HEK293T (cell line): ENCODE results near the gene ITGB5.
"Not testable (repeated sequence)": the region's sequence is repeated elsewhere in the genome, so short reads cannot be mapped to it uniquely, and the experiment has no call there.

ENCODE experiments used
- CTCF ChIA-PET: fragments of 350-600 bp; formaldehyde crosslinking; extraction: SDS; loops from one replicate; lab custom pipeline; 2021; ENCODE audit warnings: antibody characterized with exemption, inconsistent platforms; lab: Yijun Ruan, JAX
- POLR2A ChIA-PET: fragments of 350-600 bp; formaldehyde crosslinking; extraction: SDS; loops from one replicate; lab custom pipeline; 2020; ENCODE audit warnings: antibody characterized with exemption, inconsistent platforms; lab: Yijun Ruan, JAX
- DNase-seq: peaks from one replicate; pipeline ENCODE4 v3.0.0; 2012; ENCODE audit warnings: mixed read lengths; ENCODE audit errors: extremely low spot score
- ARNT ChIP-seq: fragments of 450-650 bp; IDR thresholded peaks from 2 replicates; pipeline ENCODE4 v1.6.1; 2017; ENCODE audit warnings: mild to moderate bottlenecking
- BHLHE40 ChIP-seq: fragments of 450-650 bp; IDR thresholded peaks from 2 replicates; pipeline ENCODE4 v1.6.1; 2016; ENCODE audit warnings: mild to moderate bottlenecking, moderate library complexity, borderline replicate concordance
- CTBP1 ChIP-seq: fragments of 450-650 bp; IDR thresholded peaks from 2 replicates; pipeline ENCODE4 v1.6.1; 2016; ENCODE audit warnings: borderline replicate concordance
- ELF4 ChIP-seq: fragments of 450-650 bp; IDR thresholded peaks from 2 replicates; pipeline ENCODE4 v1.6.1; 2017; ENCODE audit warnings: antibody characterized with exemption
- FOXA1 ChIP-seq: fragments of 450-650 bp; IDR thresholded peaks from 2 replicates; pipeline ENCODE4 v1.6.1; 2016; ENCODE audit warnings: mild to moderate bottlenecking
- FOXK2 ChIP-seq: fragments of 450-650 bp; IDR thresholded peaks from 2 replicates; pipeline ENCODE4 v1.6.1; 2016; ENCODE audit warnings: mild to moderate bottlenecking
- FOXM1 ChIP-seq: fragments of 450-650 bp; IDR thresholded peaks from 2 replicates; pipeline ENCODE4 v1.6.1; 2017; ENCODE audit warnings: mild to moderate bottlenecking, borderline replicate concordance
- HDGF ChIP-seq: fragments of 450-650 bp; IDR thresholded peaks from 2 replicates; pipeline ENCODE4 v1.6.1; 2017; ENCODE audit warnings: antibody characterized with exemption, borderline replicate concordance
- L3MBTL2 ChIP-seq: fragments of 450-650 bp; conservative IDR thresholded peaks from 2 replicates; pipeline ENCODE4 v1.6.1; 2016; ENCODE audit warnings: mild to moderate bottlenecking
- LEF1 ChIP-seq: fragments of 450-650 bp; IDR thresholded peaks from 2 replicates; pipeline ENCODE4 v1.6.1; 2017; ENCODE audit warnings: mild to moderate bottlenecking, borderline replicate concordance
- NFRKB ChIP-seq: fragments of 450-650 bp; IDR thresholded peaks from 2 replicates; pipeline ENCODE4 v1.6.1; 2016; ENCODE audit warnings: mild to moderate bottlenecking, moderate library complexity
- PKNOX1 ChIP-seq: fragments of 450-650 bp; IDR thresholded peaks from 2 replicates; pipeline ENCODE4 v1.6.1; 2016
- SP1 ChIP-seq: fragments of 450-650 bp; IDR thresholded peaks from 2 replicates; pipeline ENCODE4 v1.6.1; 2017
- SUZ12 ChIP-seq: fragments of 450-650 bp; IDR thresholded peaks from 2 replicates; pipeline ENCODE4 v1.6.1; 2016; ENCODE audit warnings: mild to moderate bottlenecking
- TARDBP ChIP-seq: fragments of 450-650 bp; IDR thresholded peaks from 2 replicates; pipeline ENCODE4 v1.6.1; 2016
- ZNF384 ChIP-seq: fragments of 450-650 bp; IDR thresholded peaks from 2 replicates; pipeline ENCODE4 v1.6.1; 2016

ITGB5 gene

GRCh38 chr3:124760601-124761000 is 126.6 kb downstream of the ITGB5 start:
- ChIA-PET POLR2A (interaction anchor here (0.6 to 1.2 kb wide), 2 partner anchors 141 to 195 kb away, joined by 3 read pairs; no protein-coding TSS in a partner anchor), CTCF (interaction anchor here (0.6 to 2.3 kb wide), 16 partner anchors 10 to 678 kb away, joined by 3 to 15 read pairs (median 5); partner anchors contain the start of gene MUC13)
- no peak for DNase-seq
- TF ChIP-seq FOXM1 (no peak), TARDBP (no peak), ELF4 (no peak), CTBP1 (no peak), SUZ12 (no peak), L3MBTL2 (no peak)

GRCh38 chr3:124759666-124760401 is 127.3 kb downstream of the ITGB5 start:
- no peak for DNase-seq
- ChIA-PET POLR2A (interaction anchor here (1.2 kb wide), 1 partner anchor 141 kb away, joined by 3 read pairs; no protein-coding TSS in a partner anchor), CTCF (interaction anchor here (0.6 to 2.3 kb wide), 7 partner anchors 11 to 679 kb away, joined by 3 to 13 read pairs (median 5); no protein-coding TSS in a partner anchor)
- no peak for TF ChIP-seq SUZ12
- TF ChIP-seq ELF4 = no peak
- no peak for TF ChIP-seq L3MBTL2
- no peak for TF ChIP-seq BHLHE40
- TF ChIP-seq ZNF384 = no peak
- no peak for TF ChIP-seq SP1
- no peak for TF ChIP-seq LEF1
- no peak for TF ChIP-seq NFRKB
- no peak for TF ChIP-seq FOXA1
- no peak for TF ChIP-seq FOXK2
- no peak for TF ChIP-seq ARNT
- TF ChIP-seq TARDBP = no peak
- TF ChIP-seq PKNOX1 = no peak
- no peak for TF ChIP-seq FOXM1
- TF ChIP-seq HDGF = no peak
- no peak for TF ChIP-seq CTBP1

GRCh38 chr3:124758851-124759635 is 128.1 kb downstream of the ITGB5 start:
- no peak for TF ChIP-seq SP1
- TF ChIP-seq ZNF384 = no peak
- no peak for TF ChIP-seq FOXM1
- TF ChIP-seq PKNOX1 = no peak
- ChIA-PET CTCF (interaction anchor here (0.6 to 1.6 kb wide), 2 partner anchors 12 to 142 kb away, joined by 3 to 13 read pairs; no protein-coding TSS in a partner anchor), POLR2A (no interaction called here)
- DNase-seq = no peak

DNA sequence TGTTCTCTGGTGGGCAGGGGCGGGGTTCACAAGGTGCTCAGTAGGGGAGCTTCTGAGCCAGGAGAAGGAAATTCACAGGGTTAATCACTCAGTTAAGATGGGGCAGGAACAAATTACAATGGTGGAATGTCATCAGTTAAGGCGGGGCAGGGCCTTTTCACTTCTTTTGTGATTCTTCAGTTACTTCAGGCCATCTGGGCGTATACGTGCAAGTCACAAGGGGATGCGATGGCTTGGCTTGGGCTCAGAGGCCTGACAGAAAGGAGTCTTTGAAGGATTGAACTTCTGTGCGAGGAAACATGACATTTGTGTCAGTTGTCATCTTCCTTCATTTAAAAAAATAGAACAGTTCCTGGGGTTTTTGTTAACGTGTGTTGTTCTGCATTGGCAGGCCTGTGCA is 129.2 kb downstream of the ITGB5 start:
- CTCF ChIA-PET, POLR2A ChIA-PET, DNase-seq: not testable (repeated sequence)

DNA sequence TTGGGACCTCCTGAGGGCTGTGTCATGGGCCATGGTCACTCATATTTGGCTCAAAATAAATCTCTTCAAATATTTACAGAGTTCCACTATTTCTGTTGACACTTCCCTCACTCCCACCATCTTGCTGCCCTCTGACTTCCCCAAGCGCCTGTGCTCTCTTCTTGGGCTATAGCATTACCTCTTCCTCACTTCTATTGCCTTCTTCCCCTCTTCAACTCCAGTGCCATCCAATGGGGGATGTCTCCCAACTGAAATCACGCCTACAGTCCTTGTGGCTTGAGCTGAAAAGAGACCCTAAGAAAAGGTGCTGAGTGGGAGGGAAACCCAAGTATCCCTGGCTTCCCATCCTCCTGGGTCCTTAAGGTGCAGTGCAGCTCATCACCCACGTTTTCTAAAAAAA is 135.1 kb downstream of the ITGB5 start:
- POLR2A ChIA-PET = no interaction called here
- no peak for DNase-seq
- no peak for TF ChIP-seq SUZ12
- no peak for TF ChIP-seq ARNT
- TF ChIP-seq PKNOX1 = no peak
- TF ChIP-seq ZNF384 = no peak
- TF ChIP-seq CTBP1 = no peak
- TF ChIP-seq ELF4 = no peak
- no peak for TF ChIP-seq FOXA1
- TF ChIP-seq TARDBP = no peak
- no peak for TF ChIP-seq NFRKB
- CTCF ChIA-PET = no interaction called here

- CTCF ChIA-PET = no interaction called here
- POLR2A ChIA-PET = no interaction called here
- DNase-seq = no peak
- TF ChIP-seq ARNT (no peak), TARDBP (no peak), FOXM1 (no peak), ELF4 (no peak), L3MBTL2 (no peak), LEF1 (no peak)
These were observed 135.7 kb downstream of the ITGB5 start for GRCh38 chr3:124751501-124751900.

GRCh38 chr3:124749877-124750276 is 137.3 kb downstream of the ITGB5 start:
- CTCF ChIA-PET, DNase-seq, POLR2A ChIA-PET: not testable (repeated sequence)
